Stimulated activated CD4-positive, alpha-beta T cell treated with anti-CD3 and anti-CD28 coated beads, Interleukin-2, amount 100 ng/mL, for 4 hours (primary cell): ENCODE results near the gene GLRA3.
"Not testable (repeated sequence)": the region's sequence is repeated elsewhere in the genome, so short reads cannot be mapped to it uniquely, and the experiment has no call there.

Experiments used
- DNase-seq: peaks from one replicate; pipeline ENCODE4 v3.0.0-alpha.2; 2020; ENCODE audit warnings: low read depth

GLRA3 gene

GRCh38 chr4:174654634-174655033, 174.4 kb downstream of the GLRA3 start:
- no peak for DNase-seq

GRCh38 chr4:174650711-174651355, 178.2 kb downstream of the GLRA3 start:
- DNase-seq = no peak

DNA sequence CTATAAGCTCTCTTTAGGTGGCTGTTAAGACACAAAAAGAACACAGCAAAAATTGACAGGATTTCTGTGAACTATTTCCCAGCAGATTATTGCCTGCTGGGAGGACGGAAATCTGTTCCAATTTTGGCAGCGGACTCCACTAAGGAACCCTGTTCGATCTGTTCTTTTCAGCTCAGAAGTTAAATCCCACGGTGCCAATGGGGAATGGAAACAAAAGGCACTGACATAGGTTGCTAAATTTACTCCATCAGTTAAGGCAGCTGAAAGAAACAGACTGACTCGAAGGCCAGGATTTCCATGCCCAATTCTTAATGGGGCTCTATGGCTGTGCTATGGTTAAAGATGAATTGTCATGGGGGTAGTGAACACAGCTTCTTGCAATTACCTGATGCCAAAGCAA, 180.2 kb downstream of the GLRA3 start:
- no peak for DNase-seq

DNA sequence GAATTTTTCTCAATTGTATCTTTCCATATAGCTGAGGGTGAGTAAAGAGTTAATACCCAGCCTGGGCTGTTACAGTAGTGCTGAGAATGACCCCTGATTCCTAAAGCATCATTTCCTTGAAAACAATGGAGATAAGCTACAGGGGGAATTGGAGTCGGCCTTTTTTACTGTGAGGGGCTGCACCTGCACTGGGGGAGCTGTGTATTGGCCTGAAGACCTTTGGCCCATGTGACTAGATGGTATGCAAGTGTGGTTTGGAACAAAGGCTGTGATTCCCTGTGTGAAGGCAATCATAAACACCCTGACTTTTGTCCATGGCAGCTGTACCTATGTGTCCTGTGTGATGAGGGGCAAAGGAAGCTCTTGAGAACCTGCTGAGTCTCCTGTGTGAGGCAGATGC, 182.7 kb downstream of the GLRA3 start:
- DNase-seq = no peak

DNA sequence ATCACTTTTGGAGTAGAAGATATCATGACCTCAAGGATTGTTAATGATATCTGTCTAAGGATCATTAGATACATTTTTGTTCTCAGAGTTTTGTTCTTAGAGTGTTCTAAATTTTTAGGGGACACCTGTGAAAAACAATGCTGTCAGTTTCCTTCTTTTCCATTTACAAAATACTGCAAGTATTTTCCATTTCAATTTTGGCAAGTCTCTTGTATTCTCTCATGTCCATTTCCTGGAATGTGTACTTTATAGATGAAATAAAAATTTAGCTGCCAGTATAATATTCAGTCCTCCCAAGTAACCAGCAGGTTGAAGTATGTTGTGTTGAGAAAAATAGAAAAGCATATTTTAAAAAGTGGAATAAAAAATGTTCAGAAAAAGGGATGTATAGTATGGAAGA, 188.9 kb downstream of the GLRA3 start:
- no peak for DNase-seq

DNA sequence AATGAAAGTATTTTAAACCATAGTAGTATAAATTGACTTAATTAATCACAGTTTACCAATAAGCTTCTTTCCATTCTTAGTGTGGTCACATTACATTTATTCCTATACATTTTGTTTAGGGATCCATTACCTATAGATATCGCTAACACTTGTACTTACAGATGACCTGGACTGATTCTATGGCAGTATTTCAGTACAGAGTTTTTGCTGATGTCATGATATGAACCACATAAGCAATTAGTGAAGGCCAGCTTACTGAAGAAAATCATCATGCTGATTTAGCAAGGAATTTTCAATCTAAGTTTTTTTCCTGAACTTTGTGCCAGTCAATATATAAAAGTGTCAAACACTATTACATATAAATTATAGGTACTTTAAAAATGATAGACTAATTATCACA, 193.3 kb downstream of the GLRA3 start:
- DNase-seq = no peak

GRCh38 chr4:174633399-174633798, 195.6 kb downstream of the GLRA3 start:
- no peak for DNase-seq

DNA sequence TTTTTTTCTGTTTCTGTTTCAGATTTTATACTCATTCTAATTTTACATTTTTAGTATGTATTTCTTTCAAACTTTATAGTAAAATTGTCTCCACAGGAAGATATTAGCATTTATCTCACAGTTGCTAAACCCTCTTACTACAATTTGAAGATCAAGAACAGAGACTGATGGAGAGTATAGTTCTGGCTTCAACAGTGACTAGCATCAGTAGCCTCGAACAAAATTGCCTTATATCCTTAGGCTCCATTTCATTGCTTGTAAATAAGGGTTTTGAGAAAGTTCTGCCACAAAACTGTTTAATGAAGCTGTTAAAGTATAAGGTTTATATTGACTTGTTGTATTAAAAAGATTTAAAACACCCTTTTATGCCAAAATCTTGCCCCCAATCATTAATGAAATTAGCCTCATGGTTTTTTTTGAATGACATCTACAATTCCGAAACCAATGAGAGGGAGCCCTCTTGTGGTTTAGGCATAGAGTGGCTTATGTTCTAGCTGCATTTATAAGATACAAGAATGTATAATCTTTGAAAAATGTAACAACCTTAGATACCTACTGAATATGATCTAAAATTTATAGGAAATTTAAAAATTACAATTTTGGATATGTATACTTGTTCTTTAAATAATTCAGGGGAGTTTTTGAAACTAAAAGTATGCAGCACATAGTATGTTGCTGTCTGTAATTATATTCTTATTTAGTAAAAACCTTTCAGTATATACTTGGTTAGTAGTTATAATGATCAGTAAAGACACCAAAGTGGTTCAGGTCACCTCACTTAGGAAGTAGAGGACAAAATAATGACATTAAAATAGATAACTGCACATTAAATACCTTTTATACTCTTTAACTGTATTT, 196.9 kb downstream of the GLRA3 start:
- no peak for DNase-seq

DNA sequence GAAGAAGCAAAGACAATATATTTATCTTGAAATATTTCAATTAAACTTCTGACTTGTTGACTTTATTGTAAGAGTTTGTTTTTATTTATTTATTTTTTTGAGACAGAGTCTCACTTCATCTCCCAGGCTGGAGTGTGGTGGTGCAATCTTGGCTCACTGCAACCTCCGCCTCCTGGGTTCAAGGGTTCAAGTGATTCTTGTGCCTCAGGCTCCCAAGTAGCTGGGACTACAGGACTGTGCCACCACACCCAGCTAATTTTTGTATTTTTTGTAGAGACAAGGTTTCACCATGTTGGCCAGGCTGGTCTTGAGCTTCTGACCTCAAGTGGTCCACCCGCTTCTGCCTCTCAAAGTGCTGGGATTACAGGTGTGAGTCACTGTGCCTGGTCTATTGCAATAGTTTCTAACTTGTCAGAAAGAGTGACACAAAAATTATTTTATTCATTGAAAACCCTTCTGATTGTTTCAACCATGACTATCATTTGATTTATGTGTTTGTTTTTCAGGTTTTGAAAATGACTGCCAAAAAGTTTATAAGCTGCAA, 199.1 kb downstream of the GLRA3 start:
- not testable (repeated sequence) for DNase-seq

DNA sequence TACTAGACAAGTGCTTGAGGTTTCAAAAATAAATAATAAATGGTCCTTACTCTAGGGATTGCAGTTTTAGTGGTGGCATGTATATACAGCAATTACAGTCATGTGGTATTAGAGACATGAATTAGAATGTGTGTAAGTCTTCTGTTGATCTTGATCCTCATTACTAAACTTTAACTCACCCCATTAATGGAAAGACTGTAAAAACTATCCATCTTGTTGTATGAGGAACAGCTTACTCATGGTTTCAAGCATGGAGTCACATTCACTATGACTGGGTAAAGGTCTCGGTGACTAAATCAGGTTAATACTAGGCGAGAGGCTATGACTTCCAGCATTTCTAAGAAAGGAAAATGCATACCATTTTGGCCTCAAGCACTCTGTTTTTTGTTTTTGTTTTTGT, 199.8 kb downstream of the GLRA3 start:
- DNase-seq = no peak

GRCh38 chr4:174628191-174628590, 200.9 kb downstream of the GLRA3 start:
- no peak for DNase-seq

DNA sequence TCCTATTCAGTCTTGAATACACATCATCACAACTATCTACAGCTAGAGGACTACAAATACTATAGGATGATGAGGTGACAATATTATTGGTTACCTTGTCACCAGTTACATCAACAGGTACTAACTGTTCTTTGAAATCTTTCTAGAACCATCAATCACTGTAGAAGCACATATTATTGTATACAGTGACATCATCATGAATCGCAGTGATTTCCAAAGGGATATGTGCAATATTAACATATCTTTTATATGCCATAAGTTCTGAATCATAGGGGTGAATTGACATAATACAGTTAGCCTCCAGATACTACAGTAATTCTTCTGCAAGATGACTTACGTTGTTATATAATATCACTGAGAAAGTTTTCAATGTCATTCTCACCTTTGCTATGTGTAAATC, 201.6 kb downstream of the GLRA3 start:
- no peak for DNase-seq

DNA sequence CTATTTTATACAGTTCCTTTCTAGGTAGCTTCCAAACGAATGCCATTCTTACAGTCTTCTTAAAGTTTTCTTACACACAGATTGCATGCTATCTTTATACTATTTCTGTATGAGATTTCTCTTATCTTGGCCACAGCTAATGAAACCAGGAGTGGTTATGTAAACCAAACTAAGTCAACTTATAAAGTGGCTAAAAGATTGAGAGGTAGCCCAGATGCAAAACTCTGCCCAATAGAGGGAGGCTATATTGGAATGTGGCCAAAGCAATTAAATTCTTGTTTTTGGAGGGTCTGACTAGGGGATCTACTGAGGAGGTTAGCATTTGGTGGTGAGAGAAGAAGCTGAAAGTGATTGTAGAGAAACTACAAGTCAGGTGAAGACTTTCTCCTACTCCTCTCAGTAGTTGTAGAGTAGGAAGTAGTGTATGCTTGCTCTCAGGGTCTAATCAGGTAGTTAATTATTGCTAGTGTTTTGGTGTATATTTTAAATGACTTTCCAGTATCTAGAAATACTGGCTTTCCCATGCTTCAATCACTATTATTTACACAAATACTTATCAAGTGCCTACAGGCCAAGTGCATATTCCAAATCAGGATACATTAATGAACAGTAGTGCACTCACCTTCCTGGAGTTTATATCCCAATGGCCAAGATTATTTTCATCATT, 202.6 kb downstream of the GLRA3 start:
- no peak for DNase-seq

DNA sequence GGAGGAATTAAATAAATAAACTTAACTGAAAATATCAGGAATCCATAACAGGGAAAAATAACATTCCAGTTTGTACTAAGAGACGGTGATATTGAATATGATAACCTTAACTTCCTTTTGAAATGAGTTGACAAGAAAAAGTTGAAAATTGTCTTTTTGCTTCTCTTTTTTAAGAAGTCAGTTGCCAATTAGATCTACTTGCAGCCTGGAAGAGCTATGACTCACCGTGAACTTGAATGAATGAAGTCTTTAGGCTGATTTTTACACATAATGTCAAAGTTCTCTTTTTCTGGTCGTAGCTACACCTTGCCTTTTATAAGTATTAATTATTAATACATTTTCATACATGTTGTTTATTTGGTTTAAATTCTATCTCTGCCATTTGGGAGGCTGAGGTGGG, 212.4 kb downstream of the GLRA3 start:
- DNase-seq = no peak

DNA sequence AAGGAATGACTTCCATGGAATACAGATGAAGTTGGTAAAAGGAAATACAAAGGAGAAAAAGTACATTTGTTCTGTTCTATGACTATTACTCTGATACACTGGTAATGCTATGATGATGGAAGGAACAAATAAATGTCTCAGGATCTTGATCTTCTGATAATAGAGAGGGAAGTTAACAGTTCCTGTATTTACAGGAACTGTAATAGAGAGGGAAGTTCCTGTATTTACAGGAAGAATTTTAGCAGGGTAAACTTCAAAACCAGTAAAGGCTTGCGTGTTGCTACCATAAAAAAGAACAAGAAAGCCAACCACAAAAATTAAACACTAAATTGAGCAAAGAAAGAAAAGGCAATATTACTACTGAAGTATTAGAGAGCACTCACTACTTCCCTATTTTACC, 215.1 kb downstream of the GLRA3 start:
- DNase-seq = no peak

DNA sequence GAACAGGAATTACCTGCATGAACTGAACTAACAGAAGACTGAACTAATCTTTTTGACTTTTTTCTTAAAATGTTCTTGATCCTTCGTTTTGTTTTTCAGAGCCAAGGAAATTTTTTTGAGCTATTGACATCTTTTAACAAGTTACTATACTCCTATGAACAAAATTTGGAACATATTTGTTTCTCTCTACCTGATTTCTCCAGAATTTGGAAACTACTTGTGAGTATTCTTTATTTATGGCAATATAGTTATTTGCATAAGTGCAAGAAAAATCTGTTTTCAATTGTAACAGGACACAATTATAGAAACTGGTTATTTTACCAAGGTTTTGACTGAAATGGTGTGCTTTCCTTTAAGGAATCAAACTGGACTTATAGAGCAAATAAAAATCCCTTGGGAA, 217.3 kb downstream of the GLRA3 start:
- no peak for DNase-seq

GRCh38 chr4:174607792-174608191, 221.3 kb downstream of the GLRA3 start:
- DNase-seq = no peak

DNA sequence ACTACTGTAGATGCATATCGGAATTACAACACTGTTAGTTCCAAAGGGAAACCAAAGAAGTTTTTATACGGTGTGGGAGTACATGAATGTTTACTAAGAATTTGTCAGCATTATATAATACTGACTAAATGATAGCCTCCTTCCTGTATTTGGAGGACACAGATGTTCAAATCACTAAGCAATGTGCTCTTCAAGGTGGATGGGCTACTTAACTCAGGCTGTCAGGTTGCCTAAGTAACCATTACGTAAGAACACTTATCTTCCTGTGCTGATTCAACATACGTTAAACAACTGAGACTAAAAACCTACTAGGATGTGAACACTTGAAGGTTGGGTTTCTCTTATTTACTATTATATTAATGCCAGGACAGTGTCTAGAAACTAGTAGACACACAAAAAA, 224.8 kb downstream of the GLRA3 start:
- DNase-seq = no peak

GRCh38 chr4:174600391-174600790, 228.7 kb downstream of the GLRA3 start:
- DNase-seq = no peak

DNA sequence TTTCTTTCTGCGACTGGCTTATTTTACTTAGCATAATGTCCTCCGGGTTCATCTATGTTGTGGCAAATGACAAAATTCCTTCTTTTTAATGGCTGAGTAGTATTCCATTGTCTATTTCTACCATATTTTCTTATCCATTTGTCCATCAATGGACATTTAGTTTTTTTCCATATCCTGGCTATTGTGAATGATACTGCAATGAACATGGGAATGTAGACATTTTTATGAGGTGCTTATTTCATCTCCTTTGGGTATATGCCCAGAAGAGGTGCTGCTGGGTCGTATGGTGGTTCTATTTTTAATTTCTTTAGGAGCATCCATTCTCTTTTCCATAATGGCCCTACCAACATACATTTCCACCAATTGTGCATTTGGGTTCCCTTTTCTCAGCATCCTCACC, 230.2 kb downstream of the GLRA3 start:
- DNase-seq = no peak

DNA sequence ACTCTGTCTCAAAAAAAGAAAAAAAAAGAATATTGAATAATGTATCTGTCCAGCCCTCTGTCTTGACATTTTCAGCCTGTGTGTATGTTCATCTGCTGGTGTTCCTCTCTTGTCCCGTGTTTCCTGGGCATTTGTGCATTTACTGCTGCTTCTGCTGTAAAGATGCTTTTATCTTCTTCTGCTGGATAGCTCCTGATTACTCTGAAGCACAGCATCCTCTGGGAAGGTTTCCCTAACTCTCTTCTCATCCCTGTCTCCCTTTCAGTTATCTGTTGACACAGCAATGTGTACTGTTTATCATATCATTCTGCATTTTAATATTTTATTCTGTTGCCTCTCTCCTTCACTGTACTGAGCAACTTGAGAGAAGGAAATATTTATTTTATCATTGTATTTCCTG, 232.5 kb downstream of the GLRA3 start:
- no peak for DNase-seq

GRCh38 chr4:174595141-174595929, 233.7 kb downstream of the GLRA3 start:
- no peak for DNase-seq
